ENCODE results near the gene RFLNA.

GRCh38 chr12:124314766-124315165 lies 19.9 kb downstream of the RFLNA start:
- no peak for TF ChIP-seq POLR2AphosphoS5 (IDR thresholded peaks at IDR 0.05; ENCODE audit: low read depth, low read length)
- TF ChIP-seq CHD2 (IDR thresholded peaks at IDR 0.05; ENCODE audit: low read depth, low read length), result no peak
- no peak for TF ChIP-seq CTCF (CRISPR knock-in tag; IDR thresholded peaks at IDR 0.05)
- no peak for TF ChIP-seq GFI1 (CRISPR knock-in tag; IDR thresholded peaks at IDR 0.05; ENCODE audit: borderline replicate concordance)
- TF ChIP-seq MED8 (CRISPR knock-in tag; IDR thresholded peaks at IDR 0.05; ENCODE audit: insufficient replicate concordance), result no peak
